NCI-H146 treated with DMSO at 0.1 percent for 48 hours (cell line): ENCODE results near the gene FXYD5.
"Not testable (repeated sequence)": the region's sequence is repeated elsewhere in the genome, so short reads cannot be mapped to it uniquely, and the experiment has no call there.

Experiments
- DNase-seq: peaks from one replicate; lab custom pipeline; 2025; ENCODE audit not compliant: unreplicated experiment; lab: John Stamatoyannopoulos, UW

FXYD5 gene

DNA sequence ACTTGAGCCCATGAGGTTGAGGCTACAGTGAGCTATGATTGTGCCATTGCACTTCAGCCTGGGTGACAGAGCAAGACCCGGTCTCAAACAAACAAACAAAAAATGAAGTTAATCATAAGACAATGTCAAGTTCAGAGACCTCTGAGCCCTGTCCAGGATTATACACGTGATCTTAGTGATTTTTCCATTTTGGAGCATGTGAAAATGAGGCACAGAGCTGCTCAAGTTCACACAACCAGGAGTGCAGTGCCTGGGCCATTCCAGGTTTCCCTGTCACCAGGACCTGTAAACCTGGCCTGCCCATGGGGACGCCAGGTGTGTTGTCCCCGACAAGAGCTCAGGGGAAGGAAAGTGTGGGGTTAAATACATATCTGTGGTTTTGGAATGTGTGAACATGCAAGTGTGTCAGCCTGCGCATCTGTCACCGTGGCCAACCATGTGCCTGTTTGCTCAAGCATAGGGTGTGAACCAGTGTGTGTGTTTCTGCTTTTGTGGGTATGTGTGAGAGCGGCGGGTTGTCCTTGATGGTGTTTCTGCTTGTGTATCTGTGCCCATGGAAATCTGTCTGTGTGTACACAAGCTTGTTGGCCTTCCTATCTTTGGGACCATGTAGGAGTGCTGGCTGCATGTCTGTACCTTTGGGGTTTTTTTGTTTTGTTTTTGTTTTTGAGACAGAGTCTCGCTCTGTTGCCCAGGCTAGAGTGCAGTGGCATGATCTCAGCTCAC lies 17.4 kb upstream of the FXYD5 start:
- DNase-seq, result no peak

DNA sequence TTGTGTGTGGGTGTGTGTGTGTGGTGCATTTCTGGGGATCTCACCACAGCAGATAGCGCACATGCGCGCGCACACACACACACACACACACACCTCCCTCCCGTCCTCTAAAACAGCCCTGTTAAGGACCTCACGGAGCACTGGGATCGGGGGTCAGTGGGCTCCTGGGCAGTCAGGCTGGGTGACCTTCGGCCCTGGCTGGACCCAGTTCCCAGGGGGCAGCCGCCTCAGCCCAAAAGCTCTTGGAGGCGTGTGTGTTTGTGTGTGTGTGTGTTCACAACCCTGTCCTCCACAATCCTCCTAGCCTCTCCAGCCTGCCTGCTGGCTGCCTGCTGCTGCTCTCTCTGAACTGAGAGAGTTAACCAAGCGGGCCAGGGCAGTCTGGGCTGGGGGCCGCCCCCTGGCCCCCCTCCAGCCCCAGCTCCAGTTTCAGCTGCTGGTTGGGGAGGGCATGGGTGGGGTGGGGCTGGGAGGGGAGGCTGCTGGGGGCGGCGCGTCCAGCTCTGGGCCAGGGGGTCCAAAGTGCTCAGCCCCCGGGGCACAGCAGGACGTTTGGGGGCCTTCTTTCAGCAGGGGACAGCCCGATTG lies 16.1 kb upstream of the FXYD5 start, which contains the start of gene FXYD1:
Gene FXYD1, plus strand, starts transcription at position 520 of the 588 bp plus-strand sequence. CDS start 1,256 bp downstream, outside the sequence.
- no peak for DNase-seq

DNA sequence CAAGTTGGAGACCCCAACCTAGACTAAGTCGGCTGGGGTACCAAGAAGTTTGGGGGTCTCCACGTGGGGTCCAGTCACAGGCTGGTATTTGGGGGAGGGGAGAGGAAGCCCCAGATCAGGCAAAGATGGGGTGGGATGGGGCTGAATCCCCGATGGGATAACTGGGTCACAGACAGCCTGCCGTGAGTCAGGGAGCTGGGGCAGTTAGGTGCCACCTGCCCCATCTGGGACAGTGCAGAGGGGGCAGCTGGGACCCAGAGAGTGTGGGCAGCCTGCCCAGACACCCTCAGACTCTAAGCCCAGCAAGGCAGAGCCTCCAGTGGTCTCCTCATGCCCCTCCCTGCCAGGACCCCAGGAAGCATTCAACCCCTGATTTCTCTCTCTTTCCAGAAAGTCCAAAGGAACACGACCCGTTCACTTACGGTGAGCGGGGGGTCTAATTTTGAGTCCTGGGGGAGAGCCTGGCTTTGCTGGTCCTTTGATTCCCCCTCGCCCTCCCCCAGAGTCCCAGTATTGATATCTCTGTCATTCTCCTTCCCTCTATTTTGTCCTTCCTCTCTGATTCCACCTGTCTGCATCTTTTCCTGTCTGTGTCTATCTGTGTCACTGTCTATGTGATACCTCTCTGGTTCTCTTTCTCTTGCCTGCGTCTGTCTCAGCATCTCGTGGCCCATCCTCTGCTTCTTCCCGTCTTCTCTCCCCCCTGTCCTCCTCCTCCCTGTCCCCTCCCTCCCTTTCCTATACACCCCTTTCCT lies 14.2 kb upstream of the FXYD5 start:
- no peak for DNase-seq

DNA sequence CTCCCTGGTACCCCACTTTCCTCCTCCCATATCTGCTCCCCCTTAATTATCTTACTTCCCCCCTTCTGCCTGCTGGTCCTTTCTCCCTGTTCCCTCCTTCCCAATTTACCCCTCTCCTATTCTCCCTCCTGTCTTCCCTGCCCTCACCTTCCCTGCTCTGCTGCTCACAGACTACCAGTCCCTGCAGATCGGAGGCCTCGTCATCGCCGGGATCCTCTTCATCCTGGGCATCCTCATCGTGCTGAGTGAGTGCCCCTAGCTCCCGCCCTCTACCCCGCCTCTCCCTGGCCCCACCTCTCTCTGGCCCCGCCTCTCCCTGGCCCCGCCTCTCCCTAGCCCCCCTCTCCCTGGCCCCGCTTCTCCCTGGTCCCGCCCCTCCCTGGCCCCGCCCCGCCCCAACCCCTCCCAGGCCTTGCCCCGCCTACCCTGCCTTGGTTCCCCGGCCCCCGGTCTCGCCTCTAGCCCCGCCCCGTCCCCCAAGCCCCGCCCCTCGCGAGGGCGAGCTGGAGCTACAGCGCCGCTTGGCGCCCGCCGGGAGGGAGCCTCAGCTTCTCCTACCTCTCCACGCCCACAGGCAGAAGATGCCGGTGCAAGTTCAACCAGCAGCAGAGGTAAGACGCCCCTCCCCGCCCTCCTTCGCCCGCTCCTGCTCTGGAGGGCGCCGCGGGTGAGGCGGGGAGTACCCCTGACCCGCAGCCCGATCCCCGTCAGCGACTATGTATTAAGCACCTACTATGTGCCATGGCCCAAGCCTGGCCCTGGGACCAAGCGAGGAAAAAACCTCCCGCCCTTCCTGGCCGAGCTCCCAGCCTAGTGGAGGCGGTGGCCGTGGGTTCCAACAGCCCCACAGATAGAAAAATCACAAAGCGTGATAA lies 13.3 kb upstream of the FXYD5 start:
- DNase-seq, result no peak

DNA sequence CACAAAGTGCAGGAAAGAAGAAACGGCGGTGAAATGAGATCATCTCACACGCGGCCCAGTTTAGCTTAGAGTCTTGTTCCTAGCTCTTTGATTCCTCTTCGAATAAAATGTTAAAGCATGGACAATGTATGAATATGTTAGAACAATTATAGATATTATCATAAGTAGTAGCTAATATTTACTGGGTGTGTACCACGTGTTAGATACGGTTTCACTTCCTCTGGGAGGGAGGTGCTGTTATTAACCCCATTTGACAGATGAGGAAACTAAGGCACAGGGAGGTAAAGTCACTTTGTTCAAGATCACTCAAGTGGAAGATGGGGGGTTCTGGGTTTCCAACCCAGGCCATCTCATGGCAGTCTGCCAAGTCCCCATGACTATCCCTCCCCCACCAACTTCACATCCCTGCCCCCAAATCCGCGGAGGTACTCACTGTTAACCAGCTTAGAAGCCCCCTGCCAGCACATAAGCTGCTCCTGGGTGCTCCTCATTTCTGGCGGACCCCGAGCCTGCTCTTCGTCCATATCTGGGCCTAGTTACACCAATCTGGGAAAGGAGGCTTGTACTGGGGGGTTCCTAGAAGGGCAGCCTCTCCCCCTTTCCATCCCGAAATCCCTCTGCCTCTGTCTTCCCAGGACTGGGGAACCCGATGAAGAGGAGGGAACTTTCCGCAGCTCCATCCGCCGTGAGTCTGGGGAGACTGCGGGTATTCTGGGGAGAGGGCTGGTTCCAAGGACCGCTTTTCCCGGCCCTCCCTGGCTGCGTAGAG lies 12.5 kb upstream of the FXYD5 start:
- no peak for DNase-seq

DNA sequence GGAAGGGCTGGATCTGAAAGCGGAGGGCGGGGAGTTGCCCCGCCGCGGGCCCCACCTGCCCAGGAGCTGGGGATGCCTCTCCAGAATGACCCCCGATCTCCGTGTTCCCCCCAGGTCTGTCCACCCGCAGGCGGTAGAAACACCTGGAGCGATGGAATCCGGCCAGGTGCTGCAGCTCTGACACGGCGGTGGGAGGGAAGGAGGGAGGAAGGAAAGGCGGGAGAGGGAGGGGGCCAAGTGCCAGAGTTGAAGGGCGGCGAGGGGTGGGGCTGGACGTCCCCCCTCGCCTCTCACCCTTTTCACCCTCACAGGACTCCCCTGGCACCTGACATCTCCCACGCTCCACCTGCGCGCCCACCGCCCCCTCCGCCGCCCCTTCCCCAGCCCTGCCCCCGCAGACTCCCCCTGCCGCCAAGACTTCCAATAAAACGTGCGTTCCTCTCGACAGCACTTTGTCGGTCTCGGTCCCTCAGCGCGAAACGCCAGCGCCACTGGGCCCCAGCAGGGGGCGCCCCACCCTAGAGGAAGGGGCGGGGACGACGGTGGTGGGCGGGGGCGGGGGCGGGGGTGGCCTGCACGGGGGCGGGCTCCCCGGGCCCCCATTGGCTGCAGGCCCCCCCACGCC lies 11.8 kb upstream of the FXYD5 start:
- no peak for DNase-seq

DNA sequence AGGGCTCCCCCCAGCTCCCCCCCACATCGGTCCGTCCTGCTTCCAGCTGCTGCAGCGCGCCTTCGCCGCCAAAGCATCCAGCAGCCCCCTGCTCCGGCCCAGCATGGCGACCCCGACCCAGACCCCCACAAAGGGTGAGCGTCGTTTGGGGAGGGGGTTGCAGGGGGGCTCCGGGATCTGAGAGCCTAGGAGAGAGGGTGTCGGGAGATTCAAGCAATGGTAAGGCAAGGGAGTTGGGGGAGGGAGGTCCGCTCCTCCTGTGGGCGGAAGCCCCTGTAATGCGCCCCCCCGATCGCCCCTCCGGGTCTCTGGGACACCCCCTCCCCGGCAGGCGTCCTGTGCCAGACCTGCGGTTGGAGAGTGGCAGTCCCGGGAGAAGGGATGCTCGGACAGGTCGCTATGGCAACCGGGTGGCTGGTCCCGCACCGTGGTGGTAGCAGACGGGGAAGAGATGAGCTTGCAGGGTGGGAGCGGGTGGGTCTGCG lies 11.3 kb upstream of the FXYD5 start, which contains the start of gene FXYD7:
Gene FXYD7, plus strand, starts transcription at position 25 of the 485 bp plus-strand sequence. Its CDS starts 79 bp downstream, at position 104.
- DNase-seq, result no peak

DNA sequence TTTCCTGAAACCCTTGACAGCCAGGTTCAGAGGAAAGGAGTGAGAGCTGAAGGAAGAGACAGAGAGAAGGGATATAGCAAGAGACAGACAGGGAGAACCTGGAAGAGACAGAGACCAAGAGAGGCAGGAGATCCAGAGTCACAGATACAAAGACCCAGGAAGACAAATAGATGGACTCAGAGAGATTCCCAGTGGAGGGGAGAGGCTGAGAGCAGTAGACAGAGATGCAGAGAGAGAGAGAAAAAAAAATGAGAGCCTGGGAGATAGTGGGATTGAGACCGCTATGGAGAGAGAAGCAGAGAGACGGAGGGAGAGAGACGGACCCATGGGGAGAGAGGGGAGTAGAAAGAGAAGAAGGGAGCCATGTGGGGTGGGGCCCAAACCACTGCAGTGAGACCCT lies 10.7 kb upstream of the FXYD5 start:
- DNase-seq, result no peak

DNA sequence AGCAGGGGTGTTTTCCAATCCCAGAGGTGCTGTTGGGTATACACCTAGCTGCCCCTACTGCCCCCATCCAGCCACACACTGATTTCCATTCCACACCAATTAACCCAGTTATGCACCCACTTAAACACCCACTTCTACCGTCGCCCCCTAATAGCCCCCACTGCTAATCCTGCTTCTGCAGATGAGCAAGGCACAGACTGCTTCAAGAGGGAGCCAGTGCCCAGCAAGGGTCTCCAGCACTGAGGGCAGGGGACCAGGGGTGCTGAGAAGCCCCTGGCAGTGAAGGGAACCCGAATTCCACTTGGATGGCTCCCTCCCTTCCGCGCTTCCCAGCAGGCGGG lies 10.3 kb upstream of the FXYD5 start:
- no peak for DNase-seq

DNA sequence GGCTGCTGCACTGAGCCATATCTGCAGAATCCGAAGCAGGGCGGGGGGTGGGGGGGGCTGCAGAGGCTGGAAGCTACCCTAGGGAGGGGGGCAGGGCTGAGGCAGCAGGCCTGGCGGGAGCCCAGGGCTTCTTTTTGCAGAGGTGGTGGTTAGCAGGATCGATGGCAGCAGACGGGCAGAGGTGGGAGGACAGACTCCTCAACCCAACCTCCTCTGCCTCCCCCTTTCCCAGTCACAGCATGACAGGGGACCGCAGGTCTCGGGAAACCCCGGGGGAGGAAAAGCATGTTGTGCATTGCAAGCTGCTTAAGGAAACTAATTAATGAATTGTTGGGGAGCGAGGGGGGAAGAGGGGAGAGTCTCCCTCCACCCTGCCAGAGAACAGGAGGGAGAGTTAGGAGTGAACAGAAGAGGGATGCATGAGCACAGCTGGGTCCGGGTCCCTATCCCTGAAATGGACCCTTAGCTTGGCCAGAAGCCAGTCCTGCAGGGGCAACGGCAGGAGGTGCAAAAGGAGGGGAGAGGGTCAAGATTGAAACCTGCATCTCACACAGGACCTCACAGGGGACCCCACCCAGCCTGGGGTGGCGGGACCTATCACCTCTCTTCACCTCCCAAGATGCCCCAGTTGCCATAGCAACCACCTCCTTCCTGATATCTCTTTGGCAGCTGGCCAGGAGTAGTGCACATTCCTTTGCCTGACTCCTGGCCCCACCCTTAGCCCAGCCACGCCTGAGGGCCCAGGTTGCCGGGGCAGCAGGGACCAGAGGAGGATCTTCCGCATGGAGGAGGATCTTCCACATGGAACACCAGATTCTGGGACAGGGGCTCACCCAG lies 9.7 kb upstream of the FXYD5 start:
- no peak for DNase-seq

DNA sequence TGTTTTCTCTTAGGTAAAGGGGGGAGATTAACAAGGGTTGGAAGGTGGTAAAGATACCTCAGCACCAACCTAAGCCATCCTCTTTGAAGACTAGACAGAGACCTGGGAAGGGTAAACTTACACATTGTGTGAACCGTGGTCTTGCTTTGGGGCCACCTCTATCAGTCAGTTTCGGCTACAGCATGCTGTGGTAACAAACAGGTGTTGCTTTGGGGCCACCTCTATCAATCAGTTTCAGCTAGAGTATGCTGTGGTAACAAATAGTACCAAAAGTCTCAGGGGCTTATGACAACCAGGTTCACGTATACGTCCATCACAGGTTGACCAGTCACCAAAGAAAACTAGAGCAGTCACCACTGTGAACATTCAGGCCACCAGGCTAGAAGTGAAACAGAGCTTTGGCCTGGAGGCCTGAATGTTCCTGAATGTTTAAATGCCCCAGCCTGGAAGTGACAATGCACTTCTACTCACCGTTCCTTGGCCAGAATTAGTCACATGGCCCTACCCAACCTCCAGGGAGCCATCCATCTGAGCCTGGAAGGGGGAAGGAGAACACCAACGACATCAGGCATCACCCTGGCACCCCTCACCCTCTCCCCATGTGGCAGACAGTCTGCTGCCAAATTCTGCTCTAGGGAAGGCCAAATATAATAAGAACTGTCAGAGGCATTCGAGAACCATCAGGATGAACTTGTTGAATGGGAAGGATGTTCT lies 7.6 kb upstream of the FXYD5 start:
- DNase-seq, result no peak

DNA sequence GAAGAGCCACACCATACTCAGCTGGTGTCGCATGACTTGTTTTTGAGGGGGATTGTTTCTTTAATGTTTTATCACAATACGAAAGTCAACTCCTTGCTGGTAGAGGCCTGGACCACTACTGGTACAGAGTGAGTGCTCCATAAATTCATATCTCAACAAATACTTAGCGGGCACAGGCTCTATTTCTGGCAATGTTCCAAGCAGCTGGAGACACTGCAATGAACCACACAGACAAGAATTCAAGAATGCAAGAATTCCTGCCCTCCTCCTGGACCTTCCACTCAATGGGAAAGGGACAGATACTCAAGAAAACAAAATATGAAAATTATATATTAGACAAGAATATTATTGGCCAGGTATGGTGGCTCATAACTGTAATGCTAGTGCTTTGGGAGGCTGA lies 5.1 kb upstream of the FXYD5 start:
- no peak for DNase-seq

DNA sequence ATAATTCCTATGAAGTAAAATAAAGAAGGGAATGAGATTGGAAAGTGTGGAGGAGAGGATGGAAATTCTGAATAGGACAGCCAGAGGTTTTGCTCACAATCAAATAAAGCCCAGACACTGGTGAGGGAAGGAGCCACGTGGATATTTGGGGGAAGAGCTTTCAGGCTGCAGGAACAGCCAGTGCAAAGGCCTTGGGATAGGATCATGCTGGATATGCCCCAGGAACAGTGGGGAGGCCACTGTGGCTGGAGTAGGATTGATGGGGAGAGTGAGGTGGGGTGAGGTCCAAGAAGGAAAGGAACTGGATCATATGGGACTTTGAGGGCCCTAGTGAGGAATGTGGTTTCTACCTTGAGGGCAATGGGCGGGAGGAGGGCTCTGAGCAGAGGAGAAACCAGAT lies 4.1 kb upstream of the FXYD5 start:
- DNase-seq, result no peak

DNA sequence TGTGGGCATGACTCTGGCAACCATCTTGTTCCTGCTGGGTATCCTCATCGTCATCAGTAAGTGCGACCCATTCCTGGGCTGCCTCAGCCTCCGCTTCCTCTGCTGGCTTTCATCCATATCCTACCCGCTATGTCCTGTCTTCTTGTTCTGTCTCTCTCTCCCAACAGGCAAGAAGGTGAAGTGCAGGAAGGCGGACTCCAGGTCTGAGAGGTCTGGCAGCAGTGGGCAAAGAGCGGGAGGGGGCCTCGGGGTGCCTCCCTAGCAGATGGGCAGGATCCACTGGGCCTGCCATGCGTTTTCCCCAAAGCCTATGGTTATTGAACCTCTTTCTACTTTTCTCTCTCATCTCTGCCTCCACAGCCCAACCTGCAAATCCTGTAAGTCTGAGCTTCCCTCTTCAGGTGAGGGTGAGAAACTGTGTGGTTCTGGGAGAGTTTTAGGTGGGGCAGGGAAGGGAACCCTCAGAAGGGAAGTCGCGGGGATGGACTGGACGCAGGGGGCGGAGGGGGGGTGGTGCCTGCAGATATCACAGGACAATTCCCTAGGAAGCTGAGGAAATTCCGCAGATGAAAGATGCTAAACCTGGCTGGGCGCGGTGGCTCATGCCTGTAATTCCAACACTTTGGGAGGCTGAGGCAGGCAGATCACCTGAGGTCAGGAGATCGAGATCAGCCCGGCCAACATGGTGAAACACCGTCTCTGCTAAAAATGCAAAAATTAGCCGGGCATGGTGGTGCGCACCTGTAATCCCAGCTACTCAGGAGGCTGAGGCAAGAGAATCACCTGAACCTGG lies 3.1 kb upstream of the FXYD5 start:
- DNase-seq, result no peak

DNA sequence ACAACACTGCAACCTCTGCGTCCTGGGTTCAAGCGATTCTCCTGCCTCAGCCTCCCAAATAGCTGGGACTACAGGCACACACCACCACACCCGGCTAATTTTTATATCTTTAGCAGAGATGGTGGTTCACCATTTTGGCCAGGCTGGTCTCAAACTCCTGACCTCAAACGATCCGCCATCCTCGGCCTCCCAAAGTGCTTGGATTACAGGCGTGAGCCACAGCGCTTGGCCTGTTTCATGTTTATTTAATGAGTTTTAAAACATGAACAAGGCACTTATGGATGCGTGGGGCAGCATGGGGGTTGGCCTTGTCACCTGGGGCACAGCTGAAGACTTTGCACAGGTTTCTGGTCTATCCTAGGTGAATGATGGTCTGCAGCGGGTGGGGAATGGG lies 1.4 kb upstream of the FXYD5 start:
- DNase-seq, result not testable (repeated sequence)

DNA sequence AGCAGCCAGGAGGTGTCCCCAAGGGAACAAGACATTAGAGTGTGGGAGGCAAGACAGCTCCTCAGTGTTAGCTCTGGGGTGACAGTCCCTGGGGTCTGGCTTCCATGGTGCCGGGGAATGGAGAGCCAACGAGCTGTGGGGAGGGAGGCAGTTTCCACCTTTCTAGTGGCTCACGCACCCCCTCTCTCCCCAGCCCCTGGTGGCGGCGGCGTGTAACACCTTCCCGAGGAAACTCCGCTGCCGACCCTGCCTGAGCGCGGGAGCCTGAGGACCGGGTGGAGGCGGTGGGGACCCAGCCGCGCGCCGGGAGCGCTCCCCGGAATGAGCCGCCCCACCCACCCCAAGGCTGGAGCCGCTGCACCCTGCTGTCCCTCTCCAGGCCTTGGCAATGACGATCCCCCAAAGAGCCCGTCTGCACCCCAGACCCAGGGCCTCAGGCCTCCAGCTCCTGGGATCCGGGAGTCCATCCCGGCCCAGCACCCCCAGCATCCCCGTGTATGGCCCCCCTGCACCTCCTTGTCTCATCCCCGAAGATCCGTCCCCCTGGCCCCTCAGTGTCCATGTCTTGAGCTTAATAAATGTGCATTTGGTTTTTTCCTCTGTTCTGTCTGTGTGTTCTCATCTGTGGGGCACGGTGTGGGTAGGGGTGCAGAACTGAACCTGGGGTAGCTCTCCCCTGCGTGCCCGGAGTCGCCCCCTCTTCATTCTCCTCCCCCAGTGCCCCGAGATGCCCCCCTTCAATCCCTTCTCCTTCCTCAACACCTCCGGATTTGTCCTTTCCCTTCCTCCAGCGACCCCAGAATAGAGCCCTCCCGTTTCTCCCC lies 622 bp upstream of the FXYD5 start:
- no peak for DNase-seq

DNA sequence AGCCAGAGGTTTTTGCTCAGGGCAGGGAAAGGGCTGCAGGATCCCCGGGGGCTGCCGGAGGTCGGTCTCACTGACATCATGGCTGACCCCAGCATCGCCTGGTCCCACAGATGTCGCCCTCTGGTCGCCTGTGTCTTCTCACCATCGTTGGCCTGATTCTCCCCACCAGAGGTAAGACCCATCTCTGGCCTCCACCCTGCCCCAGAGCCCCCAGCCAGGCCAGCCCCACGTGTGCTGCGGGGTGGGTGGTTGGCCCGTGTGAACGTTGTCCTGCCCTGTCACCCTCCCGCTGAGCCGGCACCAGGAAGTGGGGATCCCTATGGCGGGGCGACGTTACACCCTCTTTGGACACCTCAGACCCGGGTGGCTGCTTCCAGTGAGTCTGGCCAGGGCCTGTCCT lies 906 bp downstream of the FXYD5 start:
- no peak for DNase-seq
